Epithelial cell of prostate (primary cell): Measurements from ENCODE around the gene PIN1.
A peak's percentile ranks its signal among the peaks of the same experiment; 100 is the strongest.
"Not testable (repeated sequence)": the region's sequence is repeated elsewhere in the genome, so short reads cannot be mapped to it uniquely, and the experiment has no call there.

Experiments used
- DNase-seq: peaks from one replicate; pipeline ENCODE4 v3.0.0-alpha.2; 2011; ENCODE audit warnings: low read depth, low spot score
- H3K27ac ChIP-seq: fragments of 450-650 bp; 2 replicates; pipeline ENCODE4 v1.5.1; 2017; ENCODE audit warnings: mild to moderate bottlenecking

PIN1 gene

GRCh38 chr19:9818175-9818733, 16.9 kb upstream of the PIN1 start:
- peak overlapping the region; percentile 89 for H3K27ac ChIP-seq
- DNase-seq = no peak

DNA sequence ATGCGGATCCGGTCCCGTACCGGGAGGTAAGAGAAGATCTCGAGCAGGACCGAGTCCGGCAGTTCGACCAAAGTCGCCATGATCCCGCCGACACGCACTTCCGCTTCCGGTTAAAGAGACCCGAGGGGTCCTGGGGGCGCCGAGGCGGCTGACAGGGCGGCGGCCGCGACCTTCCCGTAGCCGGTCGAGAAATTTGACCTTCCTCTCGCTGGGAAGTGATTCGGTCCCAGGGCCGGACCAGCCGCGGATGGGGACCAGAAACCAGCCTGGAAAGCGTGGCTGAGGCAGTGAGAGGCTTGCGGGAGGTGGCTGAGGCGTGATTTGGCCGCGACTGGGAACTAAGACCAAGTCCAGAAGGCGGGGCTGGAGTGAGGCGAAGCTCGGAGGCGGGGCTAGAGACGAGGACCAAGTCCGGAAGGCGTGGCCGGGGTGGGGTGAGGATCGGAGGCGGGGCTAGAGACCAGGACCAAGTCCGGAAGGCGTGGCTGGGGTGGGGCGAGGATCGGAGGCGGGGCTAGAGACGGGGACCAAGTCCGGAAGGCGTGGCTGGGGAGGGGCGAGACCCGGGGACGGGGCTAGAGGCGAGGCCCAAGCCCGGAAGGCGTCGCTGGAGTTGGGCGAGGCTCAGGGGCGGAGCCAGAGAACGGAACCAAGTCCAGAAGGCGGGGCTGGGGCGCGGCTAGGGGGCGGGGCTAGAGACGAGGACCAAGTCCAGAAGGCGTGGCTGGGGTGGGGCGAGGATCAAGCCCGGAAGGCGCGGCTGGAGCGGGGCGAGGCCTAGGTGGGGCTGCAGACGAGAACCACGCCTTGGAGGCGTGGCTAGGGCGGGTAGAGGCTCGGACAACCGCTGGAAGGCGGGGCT, 16.2 kb upstream of the PIN1 start, which contains the start of gene FBXL12:
FBXL12 (minus strand) TSS at position 346 of the 862 bp plus-strand sequence; CDS start at position 80, 266 bp downstream.
- peak; percentile 93 for DNase-seq
- H3K27ac ChIP-seq = peak within 1 kb of the TSS; percentile 89

GRCh38 chr19:9819596-9819909, 15.6 kb upstream of the PIN1 start:
- DNase-seq = no peak
- peak overlapping the region; percentile 89 for H3K27ac ChIP-seq

DNA sequence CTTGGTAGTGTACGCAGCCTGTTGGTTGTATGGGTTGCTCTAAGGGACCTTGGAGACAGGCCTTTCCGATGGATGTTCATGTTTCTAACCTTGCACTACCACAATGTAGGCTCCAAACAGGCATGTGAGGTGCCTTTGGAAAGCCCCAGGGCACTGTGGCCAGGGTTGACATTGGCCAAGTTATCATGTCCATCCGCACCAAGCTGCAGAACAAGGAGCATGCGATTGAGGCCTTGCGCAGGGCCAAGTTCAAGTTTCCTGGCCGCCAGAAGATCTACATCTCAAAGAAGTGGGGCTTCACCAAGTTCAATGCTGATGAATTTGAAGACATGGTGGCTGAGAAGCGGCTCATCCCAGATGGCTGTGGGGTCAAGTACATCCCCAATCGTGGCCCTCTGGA, 15.1 kb upstream of the PIN1 start:
- not testable (repeated sequence) for DNase-seq
- H3K27ac ChIP-seq = peak overlapping the region; percentile 89

GRCh38 chr19:9823816-9824215, 11.3 kb upstream of the PIN1 start:
- no peak overlapping the region for H3K27ac ChIP-seq
- no peak for DNase-seq

DNA sequence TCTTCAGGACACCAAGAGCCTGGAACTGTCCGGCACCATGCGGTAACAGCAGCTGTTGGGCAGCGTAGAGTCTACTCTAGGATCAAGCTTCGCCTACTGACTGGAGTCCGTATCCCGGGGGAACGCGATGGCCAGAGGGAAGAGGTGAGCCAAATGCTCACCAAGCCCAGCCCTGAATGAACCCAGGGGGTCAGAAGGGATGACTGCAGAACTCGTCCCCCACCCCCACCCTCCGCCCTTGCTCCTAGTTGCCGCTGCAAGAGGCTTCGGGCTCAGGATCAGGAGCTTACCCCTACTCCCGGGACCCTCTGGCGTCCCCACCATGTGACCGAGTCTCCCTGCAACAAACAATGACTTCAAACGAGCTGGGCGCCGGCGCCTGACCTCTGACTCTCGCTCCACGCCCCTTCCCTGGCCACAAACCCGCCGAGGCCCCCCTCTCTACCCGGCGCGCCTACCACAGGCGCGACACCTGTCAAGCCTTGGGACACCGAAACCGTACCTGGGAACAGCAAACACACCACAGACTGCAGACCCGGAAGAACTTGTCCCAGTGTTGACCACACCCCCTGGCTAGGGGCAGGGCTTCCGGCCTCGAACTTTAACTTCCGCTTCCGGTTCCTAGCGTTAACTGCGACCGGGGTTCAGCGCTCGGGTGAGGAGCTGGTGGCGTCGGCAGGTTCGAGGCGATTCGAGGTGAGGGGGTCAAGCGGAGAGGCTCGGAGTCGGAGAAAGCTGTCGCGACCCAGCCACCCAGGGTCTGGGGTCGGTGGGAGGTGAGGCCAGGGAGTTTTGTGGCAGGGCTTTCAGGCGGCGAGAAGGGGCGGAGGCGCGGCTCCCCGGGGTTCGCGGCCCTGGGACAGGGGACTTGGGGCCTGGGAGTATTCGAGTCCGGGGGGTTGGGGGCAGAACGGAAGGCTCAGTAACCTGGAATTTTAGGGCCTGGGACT, 7.6 kb upstream of the PIN1 start, which contains the start of gene UBL5:
UBL5 (plus strand) TSS at position 630 of the 950 bp plus-strand sequence. CDS start 420 bp downstream, outside the sequence.
- peak; percentile 62 for DNase-seq
- H3K27ac ChIP-seq = peak within 1 kb of the TSS; percentile 74

- peak overlapping the region; percentile 74 for H3K27ac ChIP-seq
- DNase-seq = no peak
Observed at GRCh38 chr19:9828551-9829063, 6.5 kb upstream of the PIN1 start.

- DNase-seq = no peak
Observed at GRCh38 chr19:9834307-9834725, 802 bp upstream of the PIN1 start.

DNA sequence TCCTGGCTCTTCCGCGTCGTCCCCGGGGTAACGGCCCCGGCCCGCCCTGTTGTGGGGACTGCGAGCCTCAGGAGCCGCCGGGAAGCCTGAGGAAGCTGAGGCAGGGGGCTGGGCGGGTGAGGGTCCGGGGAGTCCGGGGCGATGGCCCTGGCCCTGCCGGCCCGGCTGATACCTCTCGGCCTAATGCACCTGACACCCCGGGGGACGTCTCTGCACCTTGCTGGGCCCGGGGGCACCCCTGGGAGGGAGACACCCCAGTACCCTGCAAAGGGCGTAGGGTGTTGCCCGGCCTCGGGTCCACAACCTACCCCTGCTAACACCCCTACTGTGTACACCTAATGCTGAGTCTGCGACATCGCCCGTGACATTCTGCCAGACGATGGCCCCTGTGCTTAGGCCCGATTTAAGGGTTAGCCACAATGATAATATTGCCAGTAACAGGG, 410 bp downstream of the PIN1 start:
- no peak for DNase-seq
- H3K27ac ChIP-seq = no peak overlapping the region

More at GRCh38 chr19:9834307-9834725, 802 bp upstream of the PIN1 start:
- no peak overlapping the region for H3K27ac ChIP-seq

DNA sequence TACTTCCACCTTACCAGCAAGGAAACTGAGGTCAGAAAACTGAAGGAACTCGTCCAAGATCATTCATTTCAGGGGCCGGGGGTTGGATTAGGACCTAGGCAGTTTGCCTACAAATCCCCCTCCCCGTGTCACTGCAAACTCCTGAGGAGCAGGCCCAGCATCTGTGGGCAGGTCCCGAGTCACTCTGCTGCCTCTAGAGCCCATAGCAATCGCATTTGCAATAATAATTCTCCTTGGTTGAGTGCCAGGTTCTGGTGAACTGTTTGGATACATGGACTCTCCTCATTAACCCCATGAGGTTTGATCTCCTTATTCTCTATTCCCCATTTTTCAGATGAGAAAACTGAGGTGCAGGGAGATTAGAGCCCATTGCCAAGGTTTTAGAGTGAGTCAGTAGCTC, 903 bp downstream of the PIN1 start:
- no peak for DNase-seq
- H3K27ac ChIP-seq = no peak overlapping the region

DNA sequence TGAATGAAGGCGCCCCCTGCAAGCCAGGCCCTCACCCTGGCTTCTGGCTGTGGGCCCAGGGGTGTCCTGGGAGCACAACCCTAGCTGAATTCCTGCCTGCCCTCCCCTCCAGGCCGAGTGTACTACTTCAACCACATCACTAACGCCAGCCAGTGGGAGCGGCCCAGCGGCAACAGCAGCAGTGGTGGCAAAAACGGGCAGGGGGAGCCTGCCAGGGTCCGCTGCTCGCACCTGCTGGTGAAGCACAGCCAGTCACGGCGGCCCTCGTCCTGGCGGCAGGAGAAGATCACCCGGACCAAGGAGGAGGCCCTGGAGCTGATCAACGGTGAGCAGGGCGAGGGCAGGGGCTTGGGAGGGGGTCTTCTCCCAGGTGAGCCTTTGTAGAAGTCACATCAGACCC, 3.2 kb downstream of the PIN1 start:
- no peak overlapping the region for H3K27ac ChIP-seq

DNA sequence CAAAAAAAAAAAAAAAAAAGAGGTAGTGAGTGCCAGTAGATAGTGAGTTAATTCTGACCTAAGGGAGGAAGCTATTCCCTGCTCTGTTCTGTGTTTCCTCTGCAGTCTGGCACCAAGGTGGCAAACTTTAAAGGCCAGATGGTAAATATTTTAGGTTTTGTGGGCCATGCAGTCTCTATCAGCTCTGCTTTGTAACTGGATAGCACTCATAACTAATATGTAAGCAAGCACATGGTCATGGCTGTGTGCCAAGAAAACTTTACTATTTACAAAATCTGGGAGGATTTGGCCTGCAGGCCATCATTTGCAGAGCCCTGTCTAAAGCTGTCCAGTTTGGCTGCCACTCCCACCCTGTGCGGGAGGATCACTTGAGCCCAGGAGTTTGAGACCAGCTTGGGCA, 4.3 kb downstream of the PIN1 start:
- no peak for DNase-seq
- no peak overlapping the region for H3K27ac ChIP-seq

More for the DNA sequence above, 3.2 kb downstream of the PIN1 start:
- no peak for DNase-seq

DNA sequence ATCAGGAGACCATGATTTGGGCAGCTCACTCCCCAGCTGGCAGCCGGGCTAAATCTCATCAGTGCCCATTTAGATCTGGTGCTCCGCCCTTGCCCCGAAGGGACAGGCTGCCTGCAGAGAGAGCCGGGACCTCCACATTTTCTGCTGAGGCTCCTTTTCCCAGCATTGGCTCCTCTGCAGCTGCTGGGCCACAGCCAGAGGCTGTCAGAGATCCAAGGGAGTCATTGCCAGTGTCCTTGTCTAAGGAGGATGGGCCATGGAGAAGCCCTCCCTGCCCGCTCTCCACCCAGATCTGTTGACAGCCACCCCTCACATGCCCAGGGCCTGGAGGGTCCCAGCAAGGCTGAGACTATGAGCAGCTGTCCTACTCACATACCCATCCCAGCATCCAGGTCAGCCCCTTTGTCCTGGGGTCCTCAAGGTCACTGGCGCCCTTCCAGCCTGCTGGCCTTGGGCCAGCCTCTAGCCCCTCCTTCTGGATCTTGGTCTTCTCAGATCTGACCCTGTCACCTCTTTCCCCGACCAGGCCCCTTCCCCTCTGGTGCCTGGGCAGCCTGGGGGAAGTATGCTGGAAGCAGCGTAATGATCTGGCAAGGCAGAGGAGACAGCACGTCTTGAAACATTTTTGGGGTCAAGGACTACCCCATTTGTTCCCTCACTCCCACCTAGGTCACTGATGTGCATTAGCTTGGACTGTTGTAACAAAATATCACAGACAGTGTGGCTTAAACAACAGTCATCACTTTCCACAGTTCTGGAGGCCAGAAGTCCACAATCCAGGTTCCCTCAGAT, 7.9 kb downstream of the PIN1 start:
- DNase-seq = no peak
- no peak overlapping the region for H3K27ac ChIP-seq

GRCh38 chr19:9843626-9844273, 8.6 kb downstream of the PIN1 start:
- not testable (repeated sequence) for DNase-seq, H3K27ac ChIP-seq

GRCh38 chr19:9847087-9847671, 12.1 kb downstream of the PIN1 start:
- DNase-seq = peak; percentile 80
- no peak overlapping the region for H3K27ac ChIP-seq

- DNase-seq = no peak
- no peak overlapping the region for H3K27ac ChIP-seq
Observed at GRCh38 chr19:9848060-9848459, 12.9 kb downstream of the PIN1 start.

- H3K27ac ChIP-seq = no peak overlapping the region
- no peak for DNase-seq
Observed at GRCh38 chr19:9848762-9849161, 13.6 kb downstream of the PIN1 start.

GRCh38 chr19:9849791-9850190, 14.7 kb downstream of the PIN1 start:
- DNase-seq = no peak
- H3K27ac ChIP-seq = no peak overlapping the region
